HG03025 (cell line): ENCODE data around the gene UQCRC1.

Experiments
- ATAC-seq: cut with Tn5 transposase; IDR thresholded peaks from one replicate; pipeline ENCODE4 v1.9.1; 2021; ENCODE audit warnings: mild to moderate bottlenecking, moderate library complexity; ENCODE audit not compliant: unreplicated experiment, low FRiP score

Gene UQCRC1

GRCh38 chr3:48609088-48610005 is at the start of gene UQCRC1:
TSS of gene UQCRC1 (minus strand) at chr3:48609646. CDS start at chr3:48609620, 26 bp downstream.
- peak; percentile 94 for ATAC-seq

DNA sequence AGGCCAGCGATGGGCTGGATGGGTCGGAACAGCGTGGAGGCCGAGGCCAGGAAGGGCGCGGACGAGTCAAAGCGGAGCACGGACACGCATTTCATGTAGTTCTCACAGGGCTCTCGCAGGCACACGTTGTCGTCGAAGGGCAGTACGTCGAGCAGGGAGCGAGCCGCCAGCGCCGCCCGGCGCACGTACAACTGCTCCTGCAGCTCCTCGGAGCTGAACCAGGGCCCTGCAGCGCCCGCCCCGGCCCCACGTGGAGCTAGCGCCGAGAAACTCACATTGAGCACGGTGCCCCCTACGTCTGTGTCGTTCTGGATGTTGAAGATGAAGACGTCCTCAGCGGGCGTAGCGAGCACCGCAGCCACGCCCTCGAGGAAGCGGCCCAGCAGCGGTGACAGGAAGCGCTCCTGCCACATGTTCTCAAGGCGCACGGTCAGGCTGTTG is 47.4 kb upstream of the UQCRC1 start:
- no peak for ATAC-seq

GRCh38 chr3:48656061-48656840 is 46.8 kb upstream of the UQCRC1 start:
- no peak for ATAC-seq

DNA sequence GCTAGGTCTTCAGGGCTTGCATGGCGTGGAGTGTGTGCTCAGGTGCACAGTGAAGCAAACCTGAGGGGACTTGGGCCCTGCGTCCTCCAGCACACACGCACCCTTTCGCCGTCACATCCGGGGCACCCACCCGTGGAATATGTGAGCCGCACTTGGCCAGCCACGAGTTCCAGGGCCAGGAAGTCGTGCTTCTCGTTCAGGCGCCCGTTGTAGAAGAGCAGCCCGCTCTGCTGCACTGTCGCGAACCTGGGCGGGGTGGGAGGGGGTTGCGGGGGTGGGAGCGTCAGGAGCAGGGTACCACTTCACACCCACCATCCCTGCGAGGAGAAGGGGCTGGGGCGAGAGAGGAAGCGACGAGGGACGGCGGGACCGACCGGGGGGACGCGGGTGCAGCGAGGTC is 46.2 kb upstream of the UQCRC1 start:
- ATAC-seq, result no peak

GRCh38 chr3:48655063-48655462 is 45.6 kb upstream of the UQCRC1 start:
- no peak for ATAC-seq

GRCh38 chr3:48652923-48653715 is 43.7 kb upstream of the UQCRC1 start:
- ATAC-seq, result no peak

- no peak for ATAC-seq
Observed at GRCh38 chr3:48651771-48652170, 42.3 kb upstream of the UQCRC1 start.

GRCh38 chr3:48650723-48651122 is 41.3 kb upstream of the UQCRC1 start:
- ATAC-seq, result no peak

GRCh38 chr3:48648188-48648850 is 38.9 kb upstream of the UQCRC1 start:
- ATAC-seq, result no peak

DNA sequence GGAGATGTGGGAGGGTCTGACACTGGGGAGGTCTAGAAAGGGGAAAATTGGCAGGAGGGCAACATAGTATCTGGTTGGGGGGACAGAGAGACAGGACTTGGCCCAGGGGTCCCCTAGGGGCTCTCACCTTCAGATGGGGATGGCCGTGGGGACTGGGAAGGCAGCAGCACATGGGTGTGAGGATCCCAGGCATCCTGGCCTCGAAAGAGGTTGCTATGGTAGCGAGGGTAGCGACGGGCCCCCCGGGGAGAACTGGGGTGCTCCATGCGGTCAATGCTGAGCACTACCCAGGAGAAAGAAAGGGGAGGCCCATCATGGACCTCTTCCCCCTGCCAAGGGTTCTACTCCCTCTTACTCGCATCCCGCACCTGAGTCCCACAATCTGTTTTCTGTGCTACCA is 38.3 kb upstream of the UQCRC1 start:
- no peak for ATAC-seq

DNA sequence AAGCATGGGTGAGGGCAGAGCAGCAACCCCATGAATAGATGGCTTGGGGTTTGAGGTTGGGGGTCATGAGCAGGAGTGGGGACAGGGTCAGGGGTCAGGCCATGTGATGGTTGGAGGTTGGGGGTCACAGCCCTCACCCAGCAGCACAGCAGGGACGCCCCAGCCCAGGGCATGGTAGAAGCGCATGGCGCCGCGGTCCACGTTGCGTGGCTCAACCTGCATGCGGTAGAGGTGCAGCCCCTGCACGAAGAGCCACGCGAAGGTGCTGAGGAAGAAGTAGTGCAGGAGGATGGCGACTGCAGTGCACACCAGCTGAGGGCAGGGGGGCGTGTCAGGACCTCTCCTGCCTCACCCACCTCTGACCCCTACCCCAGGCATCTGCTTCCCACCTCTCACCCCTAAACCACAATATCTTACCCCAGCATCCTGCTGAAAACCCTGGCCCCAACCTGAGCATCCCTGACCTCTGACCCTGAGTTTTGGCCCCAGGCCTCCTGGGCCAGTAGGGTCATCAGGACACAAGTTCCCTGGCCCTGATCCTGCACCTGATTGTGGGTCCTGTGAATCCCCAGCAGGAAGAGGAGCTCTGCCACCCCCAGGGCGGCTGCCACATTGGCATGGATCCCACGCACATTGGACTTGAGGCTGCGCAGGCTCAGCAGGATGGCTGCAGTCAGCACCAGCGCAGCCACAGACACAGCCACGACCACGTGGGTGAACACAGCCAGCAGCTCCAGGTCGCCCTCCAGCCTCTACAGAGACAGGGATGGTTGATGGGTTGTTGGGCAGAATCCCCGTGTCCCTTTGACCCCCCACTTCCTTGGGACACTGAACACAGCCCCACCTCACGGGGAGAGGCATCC is 35.7 kb upstream of the UQCRC1 start:
- ATAC-seq, result no peak

DNA sequence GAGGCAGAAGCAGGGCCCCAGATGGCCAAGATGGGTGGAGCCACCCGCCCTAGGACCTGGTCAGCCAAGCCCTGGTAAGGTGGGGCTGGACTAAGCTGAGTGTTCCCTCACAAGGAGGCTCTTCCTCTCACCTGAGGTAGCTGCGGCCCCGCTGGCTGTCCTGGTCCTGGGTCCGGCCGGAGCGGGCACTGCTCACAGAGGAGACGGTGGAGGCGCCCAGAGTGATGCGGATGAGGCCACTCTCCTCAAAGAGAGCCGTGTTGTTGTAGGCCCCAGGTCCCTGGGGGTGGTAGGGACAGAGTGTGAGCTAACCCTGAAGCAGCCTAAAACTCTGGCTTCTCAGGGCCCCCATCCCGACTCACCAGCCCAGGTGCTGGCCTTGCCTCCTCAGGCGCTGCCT is 33.2 kb upstream of the UQCRC1 start:
- ATAC-seq, result no peak

DNA sequence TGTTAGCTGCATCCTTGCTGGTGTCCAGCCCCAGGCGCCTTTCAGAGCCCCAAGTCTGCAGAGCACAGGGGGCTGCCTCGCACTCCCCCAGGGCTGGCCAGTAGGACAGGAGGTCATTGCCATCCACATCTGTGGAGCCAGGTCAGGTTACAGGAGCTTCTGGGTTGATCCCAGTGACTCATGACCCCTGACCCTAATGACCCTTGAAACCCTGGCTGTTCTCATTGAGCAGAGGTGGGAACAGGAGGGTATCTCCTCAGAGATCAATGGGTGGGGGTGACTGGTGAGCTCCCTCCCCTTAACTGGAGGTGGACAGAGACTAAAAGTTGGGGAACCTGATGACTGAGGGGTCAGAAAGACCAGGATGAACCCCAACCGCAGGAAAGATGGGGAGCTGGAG is 31.9 kb upstream of the UQCRC1 start:
- no peak for ATAC-seq

- ATAC-seq, result no peak
Observed at GRCh38 chr3:48639944-48640606, 30.6 kb upstream of the UQCRC1 start.

DNA sequence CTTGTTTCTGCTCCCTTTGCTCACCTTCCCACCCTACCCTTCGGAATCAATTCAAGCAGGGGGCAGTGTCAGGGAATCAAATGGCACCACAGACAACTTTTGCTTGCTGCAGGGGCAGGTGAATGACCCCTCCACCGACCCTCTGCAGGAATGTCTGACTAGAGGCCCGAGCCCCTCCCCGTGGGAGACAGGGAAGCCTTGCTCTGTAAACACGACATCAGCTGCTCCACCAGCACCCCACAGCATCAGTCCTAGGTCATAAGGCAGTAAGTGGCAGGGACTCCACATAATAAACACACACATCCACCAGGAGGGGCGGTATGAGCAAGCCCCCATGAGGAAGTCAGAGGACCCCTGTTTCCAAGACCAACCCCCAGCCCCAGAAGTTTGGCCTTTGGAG is 27.9 kb upstream of the UQCRC1 start:
- no peak for ATAC-seq

DNA sequence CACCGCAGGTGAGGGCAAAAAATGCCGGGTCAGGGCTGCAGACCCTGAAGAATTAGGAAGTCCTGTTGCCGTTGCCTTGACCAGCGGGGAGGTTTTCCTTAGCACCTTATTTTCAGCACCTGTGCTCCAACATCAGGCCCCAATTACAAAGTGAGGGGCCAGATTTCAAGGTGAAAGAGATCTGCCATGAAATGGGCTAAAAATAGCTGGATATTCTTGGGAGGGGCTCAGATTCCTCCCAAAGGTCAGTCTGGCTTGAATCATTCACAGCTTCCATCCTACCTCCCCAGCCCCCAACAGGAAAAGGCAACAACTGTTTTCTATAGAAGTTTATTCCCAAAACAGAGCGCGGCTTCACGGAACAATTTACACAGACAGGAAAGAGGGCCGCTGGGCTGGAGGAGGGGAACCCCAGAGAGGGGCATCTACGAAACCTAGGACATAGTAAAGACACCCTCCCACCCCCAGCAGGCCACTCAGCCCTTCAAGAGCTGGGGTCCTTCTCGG is 26.8 kb upstream of the UQCRC1 start:
- no peak for ATAC-seq

DNA sequence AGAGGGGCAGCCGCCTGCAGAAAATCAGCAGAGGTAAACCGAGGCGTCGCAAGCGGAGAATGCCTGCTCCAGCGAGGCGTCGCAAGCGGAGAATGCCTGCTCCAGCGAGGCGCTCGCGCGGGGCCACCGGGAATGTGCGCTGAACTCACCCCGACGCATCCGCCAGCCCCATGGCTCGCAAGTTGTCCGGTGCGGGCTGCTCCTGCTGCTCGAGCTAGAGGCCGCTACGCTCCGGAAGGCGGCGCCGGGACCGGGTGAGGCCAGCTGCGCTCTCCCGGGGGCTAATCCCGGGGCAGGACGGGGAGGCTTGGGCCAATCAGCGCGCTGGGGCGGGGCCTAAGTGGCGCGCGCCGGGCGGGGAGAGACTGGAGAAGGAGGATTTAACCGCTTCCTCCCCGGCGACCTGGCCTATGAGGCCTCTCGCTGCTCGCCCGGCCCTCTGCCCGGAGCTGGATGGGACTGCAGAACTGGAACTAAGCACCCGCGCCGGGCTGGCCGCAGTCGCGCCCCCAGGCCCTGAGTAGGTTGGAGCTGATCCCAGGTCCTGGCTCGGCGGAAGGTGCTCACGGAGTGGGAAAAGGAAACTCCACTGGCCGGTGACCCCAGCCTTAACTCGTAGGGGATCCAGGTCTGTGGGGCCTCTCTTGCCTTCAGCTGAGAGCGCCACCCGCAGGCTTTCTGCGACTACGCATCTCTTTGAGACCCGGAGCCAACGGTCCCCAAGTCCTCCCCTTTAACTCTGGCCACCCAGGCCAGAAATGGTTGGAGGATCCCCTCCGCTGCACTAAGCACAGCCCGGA is 26.0 kb upstream of the UQCRC1 start, which contains the start of gene SLC26A6:
Gene SLC26A6 (minus strand): TSS at position 240 of the 800 bp plus-strand sequence. CDS start 68 bp downstream, at position 172.
- peak; percentile 86 for ATAC-seq
